Measurements from ENCODE around the gene MYH16. TPM values are rescaled to one million over a fixed set of nuclear protein-coding genes. Genes with fewer than 3 reads are reported as not detected.
"Not testable (repeated sequence)": the region's sequence is repeated elsewhere in the genome, so short reads cannot be mapped to it uniquely, and the experiment has no call there.

The MYH16 gene
- total RNA-seq, 1 experiment from 2014 or later = not detected

GRCh38 chr7:99229234-99229633 lies 43.4 kb upstream of the MYH16 start:
- ChIA-PET CTCF (no interaction called here), POLR2A (no interaction called here)
- Mint-ChIP-seq H3K27me3 (ENCODE audit: insufficient read depth, unreplicated experiment) (no peaks in the 10 kb centered on the region), H3K4me1 (ENCODE audit: low read depth, unreplicated experiment) (peaks cover 9% of the 10 kb centered on the region), H3K36me3 (ENCODE audit: insufficient read depth, unreplicated experiment) (peaks cover 7% of the 10 kb centered on the region), H3K27ac (ENCODE audit: unreplicated experiment) (no peak overlapping the region), H3K9me3 (ENCODE audit: unreplicated experiment) (no peaks in the 10 kb centered on the region), H3K4me3 (ENCODE audit: unreplicated experiment) (no peak overlapping the region)
- Histone ChIP-seq H3K4me3 (ENCODE audit: low read depth, low read length) (no peak overlapping the region), H3K27me3 (replicated peaks; ENCODE audit: control insufficient read depth, insufficient read depth, low read length) (no peaks in the 10 kb centered on the region), H3K9me3 (no peaks in the 10 kb centered on the region), H3K36me3 (ENCODE audit: control insufficient read depth, insufficient read depth, low read length) (no peaks in the 10 kb centered on the region), H3K4me1 (peaks cover 12% of the 10 kb centered on the region)
- TF ChIP-seq, protein P1, sequence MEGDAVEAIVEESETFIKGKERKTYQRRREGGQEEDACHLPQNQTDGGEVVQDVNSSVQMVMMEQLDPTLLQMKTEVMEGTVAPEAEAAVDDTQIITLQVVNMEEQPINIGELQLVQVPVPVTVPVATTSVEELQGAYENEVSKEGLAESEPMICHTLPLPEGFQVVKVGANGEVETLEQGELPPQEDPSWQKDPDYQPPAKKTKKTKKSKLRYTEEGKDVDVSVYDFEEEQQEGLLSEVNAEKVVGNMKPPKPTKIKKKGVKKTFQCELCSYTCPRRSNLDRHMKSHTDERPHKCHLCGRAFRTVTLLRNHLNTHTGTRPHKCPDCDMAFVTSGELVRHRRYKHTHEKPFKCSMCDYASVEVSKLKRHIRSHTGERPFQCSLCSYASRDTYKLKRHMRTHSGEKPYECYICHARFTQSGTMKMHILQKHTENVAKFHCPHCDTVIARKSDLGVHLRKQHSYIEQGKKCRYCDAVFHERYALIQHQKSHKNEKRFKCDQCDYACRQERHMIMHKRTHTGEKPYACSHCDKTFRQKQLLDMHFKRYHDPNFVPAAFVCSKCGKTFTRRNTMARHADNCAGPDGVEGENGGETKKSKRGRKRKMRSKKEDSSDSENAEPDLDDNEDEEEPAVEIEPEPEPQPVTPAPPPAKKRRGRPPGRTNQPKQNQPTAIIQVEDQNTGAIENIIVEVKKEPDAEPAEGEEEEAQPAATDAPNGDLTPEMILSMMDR (IDR thresholded peaks at IDR 0.05; ENCODE audit: insufficient read depth in 1 of 2, low read depth in 1 of 2, low read length in 1 of 2, severe bottlenecking in 1 of 2, unreplicated experiment in 1 of 2) = no peak
- intact Hi-C loops (cut with micrococcal nuclease; ENCODE audit: unreplicated experiment) = no loop called here
- no peak for DNase-seq
- BruUV-seq (replicated peaks) = no TSS peak

DNA sequence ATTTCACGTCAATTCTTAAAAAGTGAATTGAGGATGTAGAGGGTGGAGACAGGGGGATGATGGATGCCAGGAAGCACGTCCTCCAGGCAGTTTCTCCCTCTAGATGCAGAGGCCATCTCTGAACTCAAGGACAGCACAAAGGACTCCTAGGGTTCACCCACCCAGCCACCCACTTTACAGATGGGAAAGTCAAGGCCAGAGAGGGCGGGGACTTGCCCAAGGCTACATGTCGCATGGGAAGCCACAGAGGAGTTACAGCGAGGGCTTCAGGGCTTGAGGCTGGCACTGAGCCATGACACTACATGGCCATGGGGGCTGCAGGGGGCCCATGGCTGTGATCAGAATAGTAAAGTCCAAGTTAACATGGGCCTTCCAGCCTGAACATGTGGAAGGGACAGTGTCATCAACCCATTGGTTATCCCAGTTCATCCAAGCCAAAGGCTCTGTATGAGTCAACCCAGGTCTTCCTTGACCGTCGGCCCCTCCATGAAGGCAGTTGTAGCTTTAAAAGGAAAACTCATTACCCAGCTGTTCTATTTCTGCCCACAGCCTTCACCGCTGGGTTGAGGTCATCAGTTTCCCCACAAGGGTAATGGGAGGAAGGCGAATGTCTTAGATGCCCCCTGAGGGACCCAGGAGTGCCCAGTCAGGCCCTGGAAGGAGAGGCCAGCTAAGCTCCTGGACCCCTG lies 40.4 kb upstream of the MYH16 start:
- Histone ChIP-seq H3K27me3 (replicated peaks; ENCODE audit: control insufficient read depth, insufficient read depth, low read length) (no peaks in the 10 kb centered on the region), H3K4me1 (no peaks in the 10 kb centered on the region), H3K9me3 (no peaks in the 10 kb centered on the region), H3K36me3 (ENCODE audit: control insufficient read depth, insufficient read depth, low read length) (no peaks in the 10 kb centered on the region), H3K4me3 (ENCODE audit: low read depth, low read length) (no peak overlapping the region)
- ChIA-PET POLR2A (no interaction called here), CTCF (no interaction called here)
- no peaks in the 10 kb centered on the region for H3K27me3 Mint-ChIP-seq (ENCODE audit: insufficient read depth, unreplicated experiment)
- H3K4me1 Mint-ChIP-seq (ENCODE audit: low read depth, unreplicated experiment) = no peaks in the 10 kb centered on the region
- H3K36me3 Mint-ChIP-seq (ENCODE audit: insufficient read depth, unreplicated experiment) = no peaks in the 10 kb centered on the region
- BruUV-seq (replicated peaks) = no TSS peak
- intact Hi-C loops (cut with micrococcal nuclease; ENCODE audit: unreplicated experiment) = loop anchor here (5.0 kb wide), 1 partner anchor 190 kb away; no protein-coding TSS in a partner anchor
- no peak for DNase-seq
- peaks cover 4% of the 10 kb centered on the region for H3K9me3 Mint-ChIP-seq (ENCODE audit: unreplicated experiment)
- TF ChIP-seq, protein P1 (IDR thresholded peaks at IDR 0.05; ENCODE audit: insufficient read depth in 1 of 2, low read depth in 1 of 2, low read length in 1 of 2, severe bottlenecking in 1 of 2, unreplicated experiment in 1 of 2) = no peak
- no peak overlapping the region for H3K4me3 Mint-ChIP-seq (ENCODE audit: unreplicated experiment)
- no peak overlapping the region for H3K27ac Mint-ChIP-seq (ENCODE audit: unreplicated experiment)

- POLR2A ChIA-PET; BruUV-seq (replicated peaks): not testable (repeated sequence)
Measured at GRCh38 chr7:99232955-99233354, 39.7 kb upstream of the MYH16 start.

More at GRCh38 chr7:99232955-99233354, 39.7 kb upstream of the MYH16 start:
- CTCF ChIA-PET; H3K27ac Mint-ChIP-seq (ENCODE audit: unreplicated experiment); H3K36me3 ChIP-seq (ENCODE audit: control insufficient read depth, insufficient read depth, low read length); H3K4me3 ChIP-seq (ENCODE audit: low read depth, low read length); H3K27me3 ChIP-seq (replicated peaks; ENCODE audit: control insufficient read depth, insufficient read depth, low read length); H3K4me3 Mint-ChIP-seq (ENCODE audit: unreplicated experiment); DNase-seq; H3K4me1 ChIP-seq; H3K9me3 ChIP-seq; H3K36me3 Mint-ChIP-seq (ENCODE audit: insufficient read depth, unreplicated experiment); H3K27me3 Mint-ChIP-seq (ENCODE audit: insufficient read depth, unreplicated experiment); H3K9me3 Mint-ChIP-seq (ENCODE audit: unreplicated experiment); H3K4me1 Mint-ChIP-seq (ENCODE audit: low read depth, unreplicated experiment): not testable (repeated sequence)
- intact Hi-C loops (cut with micrococcal nuclease; ENCODE audit: unreplicated experiment) = loop anchor here (5.0 kb wide), 1 partner anchor 191 kb away; no protein-coding TSS in a partner anchor
